ENCODE results near the gene VAT1L.

DNA sequence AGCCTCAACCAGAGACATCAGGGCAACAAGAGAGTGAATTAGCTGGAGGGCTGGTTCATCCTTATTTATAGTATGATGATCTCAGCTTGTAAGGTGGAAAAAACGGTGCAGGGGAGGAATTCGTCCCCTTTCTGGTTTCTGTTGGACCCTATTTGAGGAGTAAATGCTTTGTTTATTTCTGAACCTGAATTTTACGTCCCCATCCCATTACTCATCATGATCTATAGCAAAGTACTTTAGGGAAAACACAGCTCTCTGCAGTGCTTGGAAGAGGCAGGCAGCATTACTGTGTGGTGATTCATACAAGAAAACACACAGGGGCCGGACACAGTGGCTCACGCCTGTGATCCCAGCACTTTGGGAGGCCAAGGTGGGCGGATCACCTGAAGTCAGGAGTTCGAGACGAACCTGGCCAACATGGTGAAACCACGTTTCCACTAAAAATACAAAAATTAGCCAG, 8.0 kb upstream of the VAT1L start:
- TF ChIP-seq, protein P1, sequence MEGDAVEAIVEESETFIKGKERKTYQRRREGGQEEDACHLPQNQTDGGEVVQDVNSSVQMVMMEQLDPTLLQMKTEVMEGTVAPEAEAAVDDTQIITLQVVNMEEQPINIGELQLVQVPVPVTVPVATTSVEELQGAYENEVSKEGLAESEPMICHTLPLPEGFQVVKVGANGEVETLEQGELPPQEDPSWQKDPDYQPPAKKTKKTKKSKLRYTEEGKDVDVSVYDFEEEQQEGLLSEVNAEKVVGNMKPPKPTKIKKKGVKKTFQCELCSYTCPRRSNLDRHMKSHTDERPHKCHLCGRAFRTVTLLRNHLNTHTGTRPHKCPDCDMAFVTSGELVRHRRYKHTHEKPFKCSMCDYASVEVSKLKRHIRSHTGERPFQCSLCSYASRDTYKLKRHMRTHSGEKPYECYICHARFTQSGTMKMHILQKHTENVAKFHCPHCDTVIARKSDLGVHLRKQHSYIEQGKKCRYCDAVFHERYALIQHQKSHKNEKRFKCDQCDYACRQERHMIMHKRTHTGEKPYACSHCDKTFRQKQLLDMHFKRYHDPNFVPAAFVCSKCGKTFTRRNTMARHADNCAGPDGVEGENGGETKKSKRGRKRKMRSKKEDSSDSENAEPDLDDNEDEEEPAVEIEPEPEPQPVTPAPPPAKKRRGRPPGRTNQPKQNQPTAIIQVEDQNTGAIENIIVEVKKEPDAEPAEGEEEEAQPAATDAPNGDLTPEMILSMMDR (IDR thresholded peaks at IDR 0.05; ENCODE audit: low read depth, low read length, missing input control), result no peak
- TF ChIP-seq, protein P2, sequence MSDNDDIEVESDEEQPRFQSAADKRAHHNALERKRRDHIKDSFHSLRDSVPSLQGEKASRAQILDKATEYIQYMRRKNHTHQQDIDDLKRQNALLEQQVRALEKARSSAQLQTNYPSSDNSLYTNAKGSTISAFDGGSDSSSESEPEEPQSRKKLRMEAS (IDR thresholded peaks at IDR 0.05), result no peak
- TF ChIP-seq NR2F2 (IDR thresholded peaks at IDR 0.05) (no peak), FOXA2 (IDR thresholded peaks at IDR 0.05) (no peak)
